H1 (cell line): ENCODE data around the gene CHST2. TPM values are rescaled to one million over a fixed set of nuclear protein-coding genes. Genes with fewer than 3 reads are reported as not detected.

Experiments
- CEBPB ChIP-seq: IDR thresholded peaks from 2 replicates; pipeline ENCODE4 v1.6.1; 2012; ENCODE audit warnings: low read depth, low read length
- RXRA ChIP-seq: IDR thresholded peaks from 2 replicates; pipeline ENCODE4 v1.6.1; 2011; ENCODE audit warnings: low read depth, mild to moderate bottlenecking, low read length, moderate library complexity; ENCODE audit not compliant: insufficient read depth
- SP1 ChIP-seq: IDR thresholded peaks from 2 replicates; pipeline ENCODE4 v1.6.1; 2011; ENCODE audit warnings: low read depth, low read length
- polyA plus RNA-seq, 7 experiments: library from polyadenylated mRNA; depleted of rRNA in 3 of 7; stranded (reverse) in 5 of 7; unstranded in 2 of 7; fragments of >200 nt in 5 of 7; fragments of 200-250 nt in 2 of 7; gene quantifications; 1 replicate in 5 of 7; 2 replicates in 1 of 7; 4 replicates in 1 of 7; pipeline versions ENCODE4 v1.2.1 to v1.2.3, GENCODE V29; 2011 to 2013; ENCODE audit warnings: missing spikeins in 2 of 7, mixed read lengths in 2 of 7
- total RNA-seq: library from RNA; stranded (reverse); fragmentation: NEBNext Ultra II Directional; extraction: Animal tissue kit (Norgen Biotek cat#: 25700); gene quantifications from 2 replicates; pipeline ENCODE4 v1.2.1, GENCODE V29; 2021

CHST2 gene
- total and polyA plus RNA-seq, 2 of the 8 experiments (the other 6 are each of a cell fraction or from before 2014, with no cell fraction given), result 3.2 to 15.1 TPM

DNA sequence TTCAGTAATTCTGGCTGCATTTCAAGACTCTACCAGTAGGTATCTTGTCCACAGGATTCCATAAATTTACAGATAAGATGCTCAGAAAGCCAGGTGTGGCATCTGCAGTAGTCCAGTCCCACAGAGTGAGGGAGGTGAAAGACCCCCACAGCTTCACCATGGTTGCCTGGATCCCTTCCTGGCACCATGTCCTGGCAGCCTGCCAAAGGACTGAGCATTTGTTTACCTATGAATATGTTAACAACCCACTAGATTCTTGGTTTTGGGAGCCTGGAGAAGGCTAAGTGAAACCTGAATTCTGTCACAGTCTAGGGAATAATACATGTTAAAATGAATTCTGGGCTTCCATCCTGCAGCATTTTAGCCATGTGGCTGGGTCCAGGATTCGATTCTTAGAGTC, 14.9 kb downstream of the CHST2 start (continued):
- TF ChIP-seq CEBPB (no peak), SP1 (no peak), RXRA (no peak)
